ENCODE results near the gene LCK. TPM values are rescaled to one million over a fixed set of nuclear protein-coding genes. Genes with fewer than 3 reads are reported as not detected.

LCK gene
- total RNA-seq, 1 donor from 2014 or later, result 16.6 TPM

DNA sequence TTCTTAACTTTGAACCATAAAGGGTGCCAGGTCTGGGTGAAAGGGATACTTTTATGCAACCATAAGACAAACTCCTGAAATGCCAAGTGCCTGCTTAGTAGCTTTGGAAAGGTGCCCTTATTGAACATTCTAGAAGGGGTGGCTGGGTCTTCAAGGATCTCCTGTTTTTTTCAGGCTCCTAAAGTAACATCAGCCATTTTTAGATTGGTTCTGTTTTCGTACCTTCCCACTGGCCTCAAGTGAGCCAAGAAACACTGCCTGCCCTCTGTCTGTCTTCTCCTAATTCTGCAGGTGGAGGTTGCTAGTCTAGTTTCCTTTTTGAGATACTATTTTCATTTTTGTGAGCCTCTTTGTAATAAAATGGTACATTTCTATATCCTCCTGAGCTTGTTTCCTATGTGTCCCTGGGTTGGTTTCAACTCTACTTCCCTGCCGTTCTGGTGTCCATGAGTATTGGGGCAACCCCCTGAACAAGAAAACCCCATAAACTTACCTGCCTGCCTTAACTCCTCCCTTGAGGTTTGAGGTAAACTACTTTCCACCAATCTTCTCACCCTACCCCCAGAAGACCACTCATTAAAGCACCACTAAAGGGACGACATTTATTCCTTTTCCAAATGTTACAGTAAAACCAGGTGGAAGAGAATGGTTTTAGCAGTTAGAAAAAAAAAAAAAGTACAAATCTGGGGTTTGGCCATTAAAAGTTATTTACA lies 82.3 kb downstream of the LCK start:
- ChIA-PET POLR2A (interaction anchor here (1.1 to 5.7 kb wide), 7 partner anchors 9 to 91 kb away, joined by 3 to 95 read pairs (median 9); partner anchors contain the start of gene FAM229A), CTCF (interaction anchor here (0.9 to 2.2 kb wide), 6 partner anchors 17 to 117 kb away, joined by 3 to 10 read pairs (median 4); partner anchors contain the start of gene BSDC1)
- Mint-ChIP-seq H3K27ac (peak overlapping the region; percentile 57), H3K36me3 (ENCODE audit: low read depth) (peaks cover 58% of the 10 kb centered on the region), H3K4me1 (peaks cover 41% of the 10 kb centered on the region), H3K4me3 (peak overlapping the region; percentile 86), H3K27me3 (no peaks in the 10 kb centered on the region), H3K9me3 (no peaks in the 10 kb centered on the region)
- no peak for DNase-seq
- intact Hi-C loops (cut with micrococcal nuclease), result loop anchor here (10.0 kb wide), 1 partner anchor 399 kb away; the partner anchor contains the start of gene PTP4A2
- TF ChIP-seq CTCF (IDR thresholded peaks at IDR 0.05), result no peak
- ATAC-seq (ENCODE audit: low read depth), result no peak

DNA sequence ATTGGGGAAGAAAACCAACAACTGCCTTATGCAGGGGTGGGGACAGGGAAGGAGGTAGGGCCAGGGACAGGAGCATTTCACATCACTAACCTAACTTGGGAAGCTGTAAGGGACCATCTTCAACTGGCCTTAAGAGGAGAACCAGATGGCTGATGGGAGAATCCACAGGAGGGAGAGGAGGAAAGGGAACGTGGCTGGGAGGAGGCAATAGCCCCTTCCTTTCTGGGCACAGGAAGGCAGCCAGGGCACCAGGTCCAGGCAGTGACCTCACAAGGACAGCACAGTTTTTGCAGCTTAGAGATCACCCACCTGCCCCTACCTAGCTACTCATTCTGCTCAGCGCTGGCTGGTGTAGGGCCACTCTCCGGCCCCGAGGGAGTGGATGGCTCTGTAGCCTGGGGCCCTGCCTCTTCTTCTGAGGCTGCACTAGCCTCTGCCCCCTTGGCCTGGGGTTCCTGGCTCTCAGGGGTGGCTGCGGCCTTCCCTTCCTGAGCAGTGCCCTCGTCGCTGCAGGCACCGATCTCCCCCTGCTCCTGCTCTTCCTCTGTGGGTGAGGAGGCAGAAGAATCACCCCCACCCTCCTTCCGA lies 83.3 kb downstream of the LCK start:
- peaks cover 48% of the 10 kb centered on the region for H3K36me3 Mint-ChIP-seq (ENCODE audit: low read depth)
- peaks cover 51% of the 10 kb centered on the region for H3K4me1 Mint-ChIP-seq
- H3K4me3 Mint-ChIP-seq, result peak overlapping the region; percentile 86
- no peaks in the 10 kb centered on the region for H3K9me3 Mint-ChIP-seq
- intact Hi-C loops (cut with micrococcal nuclease), result loop anchor here (10.0 kb wide), 1 partner anchor 400 kb away; the partner anchor contains the start of gene PTP4A2
- peak; percentile 22 for DNase-seq
- ChIA-PET CTCF (interaction anchor here (2.2 kb wide), 2 partner anchors 18 to 94 kb away, joined by 6 to 10 read pairs; no protein-coding TSS in a partner anchor), POLR2A (interaction anchor here (0.7 to 5.7 kb wide), 8 partner anchors 13 to 186 kb away, joined by 3 to 95 read pairs (median 4); partner anchors contain the start of gene FAM229A)
- TF ChIP-seq CTCF (IDR thresholded peaks at IDR 0.05), result no peak
- H3K27ac Mint-ChIP-seq, result peak overlapping the region; percentile 87
- ATAC-seq (ENCODE audit: low read depth), result no peak
- no peaks in the 10 kb centered on the region for H3K27me3 Mint-ChIP-seq

DNA sequence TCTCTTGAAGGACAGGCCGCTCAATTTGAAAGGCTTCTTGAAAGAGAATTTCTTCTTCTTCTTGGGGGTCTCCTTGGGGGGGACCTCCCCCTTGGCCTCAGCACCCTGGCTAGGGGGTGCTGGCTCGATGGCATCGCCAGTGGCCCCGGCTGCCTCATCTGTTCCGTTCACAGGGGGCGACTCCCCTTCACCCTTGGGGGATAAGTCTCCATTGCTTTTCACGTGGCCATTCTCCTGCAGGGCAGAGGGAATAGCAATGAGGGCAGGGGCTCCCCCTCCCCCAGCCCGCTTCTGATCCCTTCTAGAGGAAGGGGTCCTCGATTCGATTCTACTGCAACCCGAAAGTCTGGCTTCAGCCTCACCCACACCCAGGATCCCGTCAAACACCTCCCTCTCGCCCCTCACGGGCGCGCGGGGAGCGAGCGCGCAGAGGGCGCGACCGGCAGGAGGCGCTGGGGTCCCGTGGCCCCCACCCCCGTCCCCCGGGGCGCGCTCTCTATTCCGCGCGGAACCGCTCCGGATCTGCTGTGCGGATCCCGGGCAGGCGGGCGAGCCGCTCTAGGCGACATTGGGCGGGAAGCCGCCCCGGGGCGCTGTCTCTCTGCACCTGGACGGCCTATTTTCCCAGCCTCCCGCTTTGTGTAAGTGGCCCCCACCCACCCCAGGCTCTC lies 83.9 kb downstream of the LCK start:
- H3K27ac Mint-ChIP-seq, result peak overlapping the region; percentile 87
- DNase-seq, result peak; percentile 71
- H3K4me3 Mint-ChIP-seq, result peak overlapping the region; percentile 86
- H3K9me3 Mint-ChIP-seq, result no peaks in the 10 kb centered on the region
- ChIA-PET POLR2A (interaction anchor here (0.5 to 5.8 kb wide), 24 partner anchors 10 to 599 kb away, joined by 3 to 151 read pairs (median 12); partner anchors contain the start of genes BSDC1, CCDC28B, EIF3I and FAM167B), CTCF (interaction anchor here (1.3 to 3.4 kb wide), 9 partner anchors 16 to 119 kb away, joined by 3 to 15 read pairs (median 9); partner anchors contain the start of gene BSDC1)
- intact Hi-C loops (cut with micrococcal nuclease), result loop anchor here (1.0 to 10.0 kb wide), 8 partner anchors 13 to 400 kb away; partner anchors contain the start of genes FAM229A, HDAC1, PTP4A2 and TSSK3
- no peak for TF ChIP-seq CTCF (IDR thresholded peaks at IDR 0.05)
- peak; percentile 30 for ATAC-seq (ENCODE audit: low read depth)
- H3K27me3 Mint-ChIP-seq, result no peaks in the 10 kb centered on the region
- peaks cover 57% of the 10 kb centered on the region for H3K4me1 Mint-ChIP-seq
- peaks cover 43% of the 10 kb centered on the region for H3K36me3 Mint-ChIP-seq (ENCODE audit: low read depth)

- no peak overlapping the region for H3K27ac Mint-ChIP-seq
These were observed 84.4 kb downstream of the LCK start for GRCh38 chr1:32335535-32335789.

More at GRCh38 chr1:32335535-32335789, 84.4 kb downstream of the LCK start:
- Mint-ChIP-seq H3K4me1 (peaks cover 61% of the 10 kb centered on the region), H3K27me3 (no peaks in the 10 kb centered on the region), H3K4me3 (peak overlapping the region; percentile 86), H3K36me3 (ENCODE audit: low read depth) (peaks cover 38% of the 10 kb centered on the region), H3K9me3 (no peaks in the 10 kb centered on the region)
- intact Hi-C loops (cut with micrococcal nuclease), result loop anchor here (1.0 to 10.0 kb wide), 8 partner anchors 13 to 401 kb away; partner anchors contain the start of genes FAM229A, HDAC1, PTP4A2 and TSSK3
- peak; percentile 4 for ATAC-seq (ENCODE audit: low read depth)
- ChIA-PET CTCF (interaction anchor here (0.7 to 3.4 kb wide), 11 partner anchors 15 to 119 kb away, joined by 3 to 15 read pairs (median 6); partner anchors contain the start of gene BSDC1), POLR2A (interaction anchor here (0.5 to 5.8 kb wide), 35 partner anchors 10 to 723 kb away, joined by 4 to 151 read pairs (median 8); partner anchors contain the start of genes BSDC1, CCDC28B, EIF3I and FAM167B)
- DNase-seq, result no peak
- no peak for TF ChIP-seq CTCF (IDR thresholded peaks at IDR 0.05)

Other genes starting within 250 kb of the LCK start
- gene KHDRBS1, start 237.4 kb upstream of the LCK start, total RNA-seq, result 146 and 152 TPM in 2 replicates
- 23.1 and 23.8 TPM in 2 replicates for gene TMEM39B, start 178.3 kb upstream of the LCK start, total RNA-seq
- gene KPNA6, start 143.2 kb upstream of the LCK start, total RNA-seq, result 58.7 and 60.3 TPM in 2 replicates
- gene TXLNA, start 71.6 kb upstream of the LCK start, total RNA-seq, result 52.0 and 54.1 TPM in 2 replicates
- gene CCDC28B, start 50.7 kb upstream of the LCK start, total RNA-seq, result 50.4 and 56.9 TPM in 2 replicates
- gene IQCC, start 45.6 kb upstream of the LCK start, total RNA-seq, result 3.5 and 4.2 TPM in 2 replicates
- gene DCDC2B, start 42.2 kb upstream of the LCK start, total RNA-seq, result not detected in 2 replicates
- gene TMEM234, start 28.9 kb upstream of the LCK start, total RNA-seq, result 31.8 and 35.5 TPM in 2 replicates
- 196 and 213 TPM in 2 replicates for gene EIF3I, start 28.9 kb upstream of the LCK start, total RNA-seq
- 1.2 and 1.4 TPM in 2 replicates for gene FAM167B, start 4.0 kb upstream of the LCK start, total RNA-seq
- gene HDAC1, start 40.8 kb downstream of the LCK start, total RNA-seq, result 204 and 212 TPM in 2 replicates
- 132 TPM in 2 replicates for gene MARCKSL1, start 85.0 kb downstream of the LCK start, total RNA-seq
- 7.6 and 11.7 TPM in 2 replicates for gene FAM229A, start 111.2 kb downstream of the LCK start, total RNA-seq
- 3.5 and 6.1 TPM in 2 replicates for gene TSSK3, start 111.3 kb downstream of the LCK start, total RNA-seq
- 51.8 and 72.2 TPM in 2 replicates for gene BSDC1, start 143.2 kb downstream of the LCK start, total RNA-seq
- gene ZBTB8B, start 213.8 kb downstream of the LCK start, total RNA-seq, result 0.02 TPM in 1 of 2 replicates, not detected in the other